NCI-H2196 treated with DMSO at 0.1 percent for 48 hours (cell line): ENCODE data around the gene CRHBP.
"Not testable (repeated sequence)": the region's sequence is repeated elsewhere in the genome, so short reads cannot be mapped to it uniquely, and the experiment has no call there.

Experiments used
- DNase-seq: peaks from one replicate; lab custom pipeline; 2025; ENCODE audit not compliant: unreplicated experiment; lab: John Stamatoyannopoulos, UW

Gene CRHBP

DNA sequence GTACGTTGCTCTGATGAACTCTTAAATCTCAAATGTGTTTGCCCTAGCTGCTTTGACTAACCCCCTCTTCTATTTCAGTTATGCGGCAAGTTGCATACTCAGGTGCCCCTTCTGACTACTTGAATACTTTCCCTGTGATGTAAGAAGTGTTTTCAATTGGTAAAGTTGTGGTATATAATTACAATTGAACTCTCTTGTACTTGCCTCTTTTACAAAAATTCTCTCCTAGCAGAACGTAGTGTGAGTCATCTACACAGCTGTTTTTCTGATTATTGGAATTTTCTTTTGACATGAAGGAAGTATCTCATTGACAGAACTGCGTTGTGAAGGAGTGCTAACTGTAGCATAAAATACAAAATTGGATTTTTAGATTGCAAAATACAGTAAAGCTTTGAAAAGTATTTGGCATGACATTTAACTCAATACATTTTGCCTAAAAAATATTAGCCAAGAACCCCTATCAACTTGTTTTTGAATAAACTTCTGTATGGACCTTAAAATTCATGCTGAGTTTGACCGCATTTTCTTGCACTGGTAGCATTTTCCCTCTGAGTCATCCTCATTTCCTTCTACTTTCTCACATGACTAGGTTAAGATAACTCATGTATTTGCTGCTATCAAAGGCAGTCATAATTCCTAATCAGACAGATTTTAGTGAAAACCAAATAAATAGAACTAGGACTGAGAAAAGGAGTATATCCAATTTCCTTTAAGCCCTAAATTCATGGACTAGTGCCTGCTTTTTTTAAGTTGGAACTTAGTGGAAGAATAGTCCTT is 6.3 kb downstream of the CRHBP start:
- DNase-seq: no peak

DNA sequence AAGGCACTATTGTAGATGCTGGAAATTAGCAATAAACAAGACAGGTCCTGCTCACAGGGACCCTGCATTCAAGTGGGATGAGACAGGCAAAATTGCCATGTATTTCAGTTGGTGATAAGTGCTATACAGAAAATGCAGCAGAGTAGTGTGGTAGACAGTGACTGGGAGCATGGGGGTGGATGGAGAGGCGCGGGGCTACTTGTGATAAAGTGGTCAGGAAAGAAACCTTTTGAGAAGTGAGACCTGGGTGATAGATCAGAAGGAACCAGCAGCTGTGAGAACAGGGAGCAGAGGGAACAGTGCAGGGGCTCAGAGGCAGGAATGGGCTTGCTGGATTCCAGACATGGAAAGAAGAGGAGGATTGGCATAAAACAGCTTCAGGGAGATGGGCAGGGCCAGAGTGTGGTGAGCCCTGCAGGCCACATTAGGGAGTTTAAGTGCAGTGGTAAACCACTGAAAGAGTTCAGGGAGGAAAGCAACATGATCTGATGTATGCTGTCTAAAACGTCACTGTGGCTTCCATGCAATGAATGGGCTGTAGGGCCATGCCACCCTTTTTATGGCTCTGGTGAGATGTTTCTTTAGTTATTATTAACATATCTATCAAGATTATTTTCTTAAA is 7.3 kb downstream of the CRHBP start:
- no peak for DNase-seq

DNA sequence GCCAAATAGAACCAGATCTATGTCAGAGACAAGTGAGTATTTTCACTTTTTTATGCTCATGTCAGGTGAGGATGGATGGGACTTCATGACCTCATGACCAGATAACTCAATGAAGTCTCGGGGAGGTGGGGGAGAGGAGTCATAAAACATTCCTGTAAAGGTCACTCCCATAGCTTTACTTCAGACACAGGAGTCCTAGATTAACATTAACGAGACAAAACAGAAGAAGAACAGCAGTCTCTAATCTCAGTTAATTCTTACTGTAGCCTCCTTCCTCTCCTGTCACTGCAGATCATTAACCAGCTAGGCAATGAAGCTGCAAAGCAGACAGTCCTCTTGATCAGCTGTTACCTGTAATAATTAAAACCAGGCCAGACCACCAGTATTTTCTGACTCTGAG is 11.2 kb downstream of the CRHBP start:
- no peak for DNase-seq

DNA sequence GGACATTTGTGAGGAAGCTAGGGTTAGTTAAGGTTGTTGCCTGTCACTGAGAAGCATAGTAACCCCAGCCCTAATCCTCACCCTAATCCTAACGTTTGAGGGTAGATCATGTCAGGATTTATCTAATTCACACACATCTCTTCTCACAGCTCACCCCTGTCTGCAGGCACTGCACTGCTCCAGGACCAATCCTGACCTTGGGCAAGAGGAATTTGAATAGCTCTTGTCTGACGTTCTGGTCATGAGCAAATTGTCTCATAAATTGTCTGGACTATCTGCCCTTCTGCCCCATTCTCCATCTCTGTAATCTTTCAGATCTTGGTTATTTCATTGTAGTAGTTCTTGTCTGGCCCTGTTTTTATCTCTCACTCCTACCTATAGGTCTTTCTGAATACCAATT is 18.7 kb downstream of the CRHBP start:
- no peak for DNase-seq

GRCh38 chr5:76972689-76973088 is 19.8 kb downstream of the CRHBP start:
- DNase-seq: no peak

DNA sequence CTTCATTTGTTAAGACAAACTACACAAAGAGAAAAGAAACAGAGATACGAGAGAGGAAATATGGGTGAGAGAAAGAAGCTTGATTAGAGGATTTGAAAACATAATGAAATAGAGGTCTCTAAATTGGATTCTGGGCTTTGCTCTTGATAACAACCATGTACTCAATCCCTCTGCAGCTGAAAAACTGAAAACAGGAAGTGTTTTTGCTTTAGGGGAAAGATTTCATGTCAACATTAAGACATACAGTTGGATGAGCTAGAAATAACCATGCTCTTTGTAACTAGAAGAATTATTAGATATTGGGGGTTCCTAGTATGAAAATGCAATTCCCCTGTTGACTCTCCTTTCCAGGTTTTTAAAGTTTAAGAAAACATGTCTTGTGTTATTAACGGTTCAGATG is 21.9 kb downstream of the CRHBP start:
- no peak for DNase-seq

- no peak for DNase-seq
Measured at GRCh38 chr5:76978869-76979268, 26.0 kb downstream of the CRHBP start.

DNA sequence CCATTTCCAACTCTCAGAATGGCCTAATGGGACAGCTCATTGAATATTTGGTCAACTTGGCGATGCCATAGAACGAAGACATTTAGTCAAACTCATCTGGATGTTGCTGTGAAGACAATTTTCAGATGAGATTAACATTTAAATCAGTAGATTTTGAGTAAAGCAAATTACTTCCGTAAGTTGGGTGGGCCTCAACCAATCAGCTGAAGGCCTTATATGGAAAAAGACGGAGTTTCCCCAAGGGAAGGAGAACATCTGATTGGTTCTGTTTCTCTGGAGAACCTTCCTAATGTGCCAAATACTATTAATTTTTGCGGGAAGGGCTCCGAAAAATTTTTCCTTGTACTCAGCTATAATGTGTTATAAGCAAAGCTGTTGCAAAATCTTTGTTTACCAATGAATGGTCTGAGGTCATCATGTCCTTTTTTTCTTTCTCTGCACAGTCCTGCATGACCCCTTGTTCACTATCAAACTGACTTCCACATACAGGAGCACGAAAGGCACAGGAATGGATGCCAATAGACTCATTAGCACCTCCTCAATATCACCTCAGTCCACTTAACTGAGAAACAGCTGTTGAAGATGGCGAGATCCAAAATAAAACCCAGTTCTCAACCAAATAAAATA is 27.8 kb downstream of the CRHBP start:
- no peak for DNase-seq

DNA sequence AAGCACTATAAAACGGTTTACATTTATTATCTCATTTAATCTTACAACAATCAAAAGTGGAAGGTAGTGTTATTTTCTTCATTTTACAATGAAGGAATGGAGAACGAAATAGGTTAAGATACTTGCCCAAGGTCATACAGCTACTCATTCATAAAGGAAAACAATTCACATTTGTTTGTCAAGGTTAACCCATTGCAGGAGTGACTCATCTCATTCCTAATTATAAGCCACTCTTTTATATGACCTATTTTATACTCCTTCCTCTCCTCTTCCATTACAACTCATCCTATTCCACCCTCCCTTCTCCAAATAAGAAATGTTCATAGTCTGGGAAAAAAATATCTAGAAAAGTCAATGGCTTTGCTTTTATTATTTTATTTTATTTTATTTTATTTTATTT is 29.6 kb downstream of the CRHBP start:
- DNase-seq: no peak

DNA sequence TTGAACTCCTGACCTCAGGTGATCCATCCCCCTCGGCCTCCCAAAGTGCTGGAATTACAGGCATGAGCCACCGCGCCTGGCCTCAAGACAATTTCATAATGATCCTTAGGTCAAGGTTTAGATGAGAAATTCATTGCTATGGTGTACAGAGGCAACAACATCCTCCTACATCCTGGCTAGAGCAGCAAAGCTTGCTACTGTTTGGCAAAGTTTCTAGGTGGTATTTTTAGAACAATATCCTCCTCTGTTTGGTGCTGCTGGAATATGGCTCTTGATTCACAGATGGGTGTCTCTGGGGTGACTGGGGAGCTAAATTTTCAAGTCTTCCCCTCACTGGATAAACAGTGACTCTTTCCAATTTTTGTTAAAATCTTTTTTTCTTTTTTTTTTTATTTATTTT is 30.6 kb downstream of the CRHBP start:
- DNase-seq: no peak

DNA sequence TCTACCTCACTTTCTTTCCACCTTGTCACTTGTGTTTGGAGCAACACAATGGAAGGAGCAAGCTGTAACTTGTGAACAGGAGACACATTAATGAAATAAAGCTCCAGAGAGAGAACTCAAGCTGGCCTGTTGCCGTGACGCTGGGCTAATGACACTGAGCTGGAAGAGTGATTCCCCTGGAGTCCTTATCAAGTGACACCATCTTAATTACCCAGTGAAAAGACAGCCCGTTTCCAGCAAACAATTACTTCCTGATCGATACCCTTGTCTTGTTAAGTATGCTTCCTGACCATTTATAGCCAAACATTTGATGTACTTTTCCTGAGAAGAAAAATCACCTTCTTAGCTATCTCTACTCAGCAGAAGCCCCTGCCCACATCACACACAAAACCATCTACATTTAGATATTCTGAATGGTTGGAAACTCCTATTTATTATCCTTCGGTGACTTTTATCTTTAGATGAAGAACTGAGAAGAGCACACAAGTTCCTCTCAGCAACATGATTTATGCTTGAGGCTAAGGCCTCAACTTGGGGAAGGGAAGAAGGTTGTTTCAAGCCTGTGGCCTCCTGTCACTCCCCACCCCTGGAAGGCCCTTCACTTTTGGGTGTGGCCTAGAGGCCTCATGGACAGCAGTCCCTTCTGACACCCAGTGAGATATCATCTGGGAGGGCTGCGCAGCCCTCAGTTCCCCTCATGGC is 34.1 kb downstream of the CRHBP start:
- DNase-seq: no peak

GRCh38 chr5:76990899-76991459 is 38.1 kb downstream of the CRHBP start:
- DNase-seq: no peak

DNA sequence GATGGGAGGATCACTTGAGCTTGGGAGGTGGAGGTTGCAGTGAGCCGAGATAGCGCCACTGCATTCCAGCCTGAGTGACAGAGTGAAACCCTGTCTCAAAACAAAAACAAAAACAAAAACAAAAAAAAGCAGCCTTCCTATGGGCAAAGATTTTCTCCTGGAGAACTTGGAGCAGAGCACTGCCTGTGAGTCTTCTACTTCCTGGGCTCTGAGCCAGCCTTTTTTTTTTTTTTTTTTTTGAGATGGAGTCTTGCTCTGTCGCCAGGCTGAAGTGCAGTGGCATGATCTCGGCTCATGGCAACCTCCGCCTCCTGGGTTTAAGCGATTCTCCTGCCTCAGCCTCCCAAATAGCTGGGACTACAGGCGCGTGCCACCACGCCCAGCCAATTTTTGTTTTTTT is 40.6 kb downstream of the CRHBP start:
- DNase-seq: not testable (repeated sequence)

GRCh38 chr5:76994337-76994736 is 41.5 kb downstream of the CRHBP start:
- no peak for DNase-seq

- DNase-seq: not testable (repeated sequence)
Measured at GRCh38 chr5:76998251-76998650, 45.4 kb downstream of the CRHBP start.

- DNase-seq: no peak
Measured at GRCh38 chr5:76999451-76999850, 46.6 kb downstream of the CRHBP start.

DNA sequence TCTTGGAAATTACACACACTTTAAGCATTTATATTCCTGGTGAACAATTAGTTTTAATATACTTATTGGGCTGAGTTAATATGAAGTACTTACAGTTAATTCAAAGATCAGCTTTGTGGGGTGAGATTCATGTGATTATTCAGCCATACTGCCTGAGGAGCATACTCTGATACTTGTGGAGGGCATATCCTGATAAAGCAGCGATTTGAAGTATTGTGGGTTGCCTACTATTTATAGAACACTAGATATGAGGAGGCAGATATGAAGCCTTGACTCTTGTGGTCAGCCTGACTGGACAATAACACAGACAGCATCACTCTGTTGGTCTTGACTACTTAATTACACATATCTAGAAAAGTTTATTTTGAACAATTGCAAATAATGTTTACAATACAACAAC is 50.4 kb downstream of the CRHBP start:
- no peak for DNase-seq

DNA sequence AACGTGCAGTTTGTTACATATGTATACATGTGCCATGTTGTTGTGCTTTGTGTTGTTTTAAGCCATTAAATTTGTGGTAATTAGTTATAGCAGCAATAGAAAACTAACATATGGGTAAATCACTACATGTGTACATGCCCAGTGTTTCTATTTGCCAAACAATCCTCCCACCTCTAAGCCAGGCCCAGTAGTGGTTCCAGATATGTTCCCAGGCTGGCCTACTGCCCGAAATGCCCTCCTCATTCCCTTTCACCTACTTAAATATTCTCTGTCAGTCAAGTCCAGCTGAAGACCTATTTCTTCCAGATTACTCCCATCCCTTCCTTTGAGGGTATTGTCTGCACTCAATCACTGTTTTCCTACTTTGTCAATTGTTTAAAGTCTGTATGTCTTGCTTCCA is 53.3 kb downstream of the CRHBP start:
- DNase-seq: no peak

GRCh38 chr5:77008413-77008812 is 55.6 kb downstream of the CRHBP start:
- no peak for DNase-seq

- DNase-seq: no peak
Measured at GRCh38 chr5:77010243-77010642, 57.4 kb downstream of the CRHBP start.

DNA sequence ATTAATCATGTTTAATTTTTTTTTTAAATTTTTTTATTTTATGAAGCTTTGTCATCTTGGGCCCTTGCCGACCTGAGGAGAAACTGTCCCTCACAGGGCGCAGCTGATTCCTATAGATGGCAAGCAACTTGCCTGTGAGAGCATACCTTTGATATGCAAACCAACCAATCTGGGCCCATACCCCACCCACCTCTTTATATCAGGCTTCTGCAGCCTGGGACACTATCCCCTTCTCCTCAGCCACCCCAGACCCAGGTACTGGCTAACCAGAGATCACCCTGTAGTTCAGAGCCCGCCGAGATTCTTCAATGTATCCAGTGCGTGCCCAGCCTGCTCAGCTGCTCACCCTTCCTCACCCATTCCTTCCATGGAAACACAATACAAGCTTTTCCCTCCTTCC is 58.7 kb downstream of the CRHBP start:
- DNase-seq: no peak
